GM23338 (cell line): Measurements from ENCODE around the gene FSIP1. TPM values are rescaled to one million over a fixed set of nuclear protein-coding genes. Genes with fewer than 3 reads are reported as not detected.

ENCODE experiments used
- ATAC-seq: fragments of 200-7000 bp; cut with Tn5 transposase; 3 replicates; pipeline ENCODE4 v1.9.1; 2020
- DNase-seq: peaks from one replicate; pipeline ENCODE4 v3.0.0-alpha.2; 2015; ENCODE audit warnings: low spot score
- H2AFZ ChIP-seq: fragments of 200-600 bp; sonication (generic); 2 replicates; pipeline ENCODE4 v1.8.0; 2016; ENCODE audit warnings: antibody characterized with exemption, mild to moderate bottlenecking, moderate library complexity
- H3F3A ChIP-seq: fragments of 200-600 bp; sonication (generic); replicated peaks from 2 replicates; pipeline ENCODE4 v1.8.0; 2017; ENCODE audit warnings: antibody characterized with exemption, mixed run types, low read depth
- H3K27ac ChIP-seq: fragments of 200-600 bp; sonication (generic); 2 replicates; pipeline ENCODE4 v1.6.1; 2016; ENCODE audit warnings: low read depth
- H3K27me3 ChIP-seq: fragments of 200-600 bp; sonication (generic); 2 replicates; pipeline ENCODE4 v1.8.0; 2016; ENCODE audit warnings: mild to moderate bottlenecking, mixed run types, moderate library complexity; ENCODE audit not compliant: insufficient read depth
- H3K36me3 ChIP-seq: fragments of 200-600 bp; sonication (generic); 2 replicates; pipeline ENCODE4 v1.8.0; 2016; ENCODE audit warnings: mild to moderate bottlenecking; ENCODE audit not compliant: insufficient read depth
- H3K4me1 ChIP-seq: fragments of 200-600 bp; sonication (generic); 2 replicates; pipeline ENCODE4 v1.8.0; 2016; ENCODE audit warnings: mild to moderate bottlenecking, moderate library complexity; ENCODE audit not compliant: insufficient read depth
- H3K4me2 ChIP-seq: fragments of 200-600 bp; sonication (generic); 2 replicates; pipeline ENCODE4 v1.7.1; 2017; ENCODE audit warnings: mixed run types
- H3K4me3 ChIP-seq: fragments of 200-600 bp; sonication (generic); 2 replicates; pipeline ENCODE4 v1.6.1; 2016; ENCODE audit warnings: mixed run types
- H3K79me2 ChIP-seq: fragments of 200-600 bp; sonication (generic); replicated peaks from 2 replicates; pipeline ENCODE4 v1.8.0; 2017; ENCODE audit warnings: mild to moderate bottlenecking; ENCODE audit not compliant: insufficient read depth
- H3K9me2 ChIP-seq: fragments of 200-600 bp; sonication (generic); 2 replicates; pipeline ENCODE4 v1.8.0; 2017; ENCODE audit not compliant: insufficient read depth
- H4K20me1 ChIP-seq: fragments of 200-600 bp; sonication (generic); replicated peaks from 2 replicates; pipeline ENCODE4 v1.8.0; 2017; ENCODE audit warnings: mild to moderate bottlenecking; ENCODE audit not compliant: insufficient read depth
- H3K27ac Mint-ChIP-seq: 2 replicates; pipeline ENCODE4 v1.8.0; 2020; ENCODE audit warnings: inconsistent platforms, mild to moderate bottlenecking, moderate library complexity, mixed read lengths
- H3K27me3 Mint-ChIP-seq: 3 replicates; pipeline ENCODE4 v1.8.0; 2022; ENCODE audit warnings: low read depth, mild to moderate bottlenecking, moderate library complexity, mixed read lengths, inconsistent platforms; ENCODE audit not compliant: insufficient read depth, poor library complexity
- H3K36me3 Mint-ChIP-seq: 3 replicates; pipeline ENCODE4 v1.8.0; 2021; ENCODE audit warnings: low read depth, mild to moderate bottlenecking, inconsistent platforms, moderate library complexity, mixed read lengths
- H3K4me1 Mint-ChIP-seq: 3 replicates; pipeline ENCODE4 v1.8.0; 2020; ENCODE audit warnings: mild to moderate bottlenecking, inconsistent platforms, mixed read lengths
- H3K4me3 Mint-ChIP-seq: 3 replicates; pipeline ENCODE4 v1.8.0; 2021; ENCODE audit warnings: moderate library complexity, mild to moderate bottlenecking, inconsistent platforms, mixed read lengths
- H3K9me3 Mint-ChIP-seq: 3 replicates; pipeline ENCODE4 v1.8.0; 2020; ENCODE audit warnings: moderate library complexity, mild to moderate bottlenecking, inconsistent platforms, mixed read lengths
- ETS1 ChIP-seq: IDR thresholded peaks from 2 replicates; pipeline ENCODE4 v1.6.1; 2016; ENCODE audit warnings: antibody characterized with exemption
- EZH2phosphoT487 ChIP-seq: fragments of 200-600 bp; sonication (generic); IDR thresholded peaks from one replicate; pipeline ENCODE4 v1.8.1; 2018; ENCODE audit warnings: antibody characterized with exemption; ENCODE audit not compliant: unreplicated experiment
- POLR2AphosphoS5 ChIP-seq: IDR thresholded peaks from 2 replicates; pipeline ENCODE4 v1.6.1; 2016; ENCODE audit warnings: antibody characterized with exemption, low read depth
- REST ChIP-seq: IDR thresholded peaks from one replicate; pipeline ENCODE4 v1.6.1; 2018; ENCODE audit warnings: antibody characterized with exemption; ENCODE audit not compliant: unreplicated experiment
- ZNF114 ChIP-seq: fragments of 250-450 bp; sonication (Bioruptor Pico); IDR thresholded peaks from 2 replicates; pipeline ENCODE4 v1.5.0; 2020; ENCODE audit warnings: mild to moderate bottlenecking, moderate library complexity
- polyA plus RNA-seq: library from polyadenylated mRNA; unstranded; fragments of >200 nt; fragmentation: Nextera tagmentation; extraction: Ambion mirVana; gene quantifications from 2 replicates; pipeline ENCODE4 v1.2.1, GENCODE V29; 2016
- total RNA-seq: library from RNA; depleted of rRNA; stranded (reverse); fragments of >200 nt; shearing (Covaris generic); gene quantifications from 2 replicates; pipeline ENCODE4 v1.2.3, GENCODE V29; 2014

FSIP1 gene
- total and polyA plus RNA-seq, 2 experiments from 2014 or later, result 0.92 to 2.1 TPM

- TF ChIP-seq ZNF114 (CRISPR knock-in tag), result no peak
Measured at GRCh38 chr15:39596358-39597051, 186.1 kb downstream of the FSIP1 start (continued).

GRCh38 chr15:39595338-39596221 is 187.1 kb downstream of the FSIP1 start:
- H3K27me3 Mint-ChIP-seq, result no peaks in the 10 kb centered on the region
- H2AFZ ChIP-seq, result no peak overlapping the region
- H3K4me3 ChIP-seq, result no peak overlapping the region
- no peaks in the 10 kb centered on the region for H3F3A ChIP-seq
- peaks cover 60% of the 10 kb centered on the region for H3K36me3 ChIP-seq
- peaks cover 11% of the 10 kb centered on the region; the same call in 2 of the 3 replicates for H3K4me1 Mint-ChIP-seq
- TF ChIP-seq REST (no peak), EZH2phosphoT487 (no peak), ZNF114 (CRISPR knock-in tag) (no peak)
- H4K20me1 ChIP-seq, result no peaks in the 10 kb centered on the region
- no peaks in the 10 kb centered on the region for H3K9me3 Mint-ChIP-seq
- H3K27ac Mint-ChIP-seq, result no peak overlapping the region
- H3K36me3 Mint-ChIP-seq, result peaks cover 56% of the 10 kb centered on the region
- H3K27ac ChIP-seq, result peak overlapping the region; percentile 12; the same call in 1 of the 2 replicates
- no peaks in the 10 kb centered on the region for H3K9me2 ChIP-seq
- no peak for ATAC-seq
- no peak overlapping the region for H3K4me2 ChIP-seq
- H3K4me1 ChIP-seq, result no peaks in the 10 kb centered on the region
- no peaks in the 10 kb centered on the region for H3K79me2 ChIP-seq
- H3K4me3 Mint-ChIP-seq, result no peak overlapping the region
- no peaks in the 10 kb centered on the region for H3K27me3 ChIP-seq
- no peak for DNase-seq

GRCh38 chr15:39594446-39595337 is 187.9 kb downstream of the FSIP1 start:
- H2AFZ ChIP-seq, result no peak overlapping the region
- H3K9me2 ChIP-seq, result no peaks in the 10 kb centered on the region
- ATAC-seq, result no peak
- H3K79me2 ChIP-seq, result no peaks in the 10 kb centered on the region
- no peaks in the 10 kb centered on the region for H4K20me1 ChIP-seq
- Mint-ChIP-seq H3K4me1 (peaks cover 11% of the 10 kb centered on the region; the same call in 2 of the 3 replicates), H3K27me3 (no peaks in the 10 kb centered on the region), H3K4me3 (no peak overlapping the region), H3K36me3 (peaks cover 65% of the 10 kb centered on the region), H3K27ac (no peak overlapping the region), H3K9me3 (no peaks in the 10 kb centered on the region)
- H3K27ac ChIP-seq, result no peak overlapping the region
- no peak overlapping the region for H3K4me2 ChIP-seq
- no peak for DNase-seq
- no peaks in the 10 kb centered on the region for H3K27me3 ChIP-seq
- H3K4me3 ChIP-seq, result no peak overlapping the region
- no peaks in the 10 kb centered on the region for H3K4me1 ChIP-seq
- no peaks in the 10 kb centered on the region for H3F3A ChIP-seq
- H3K36me3 ChIP-seq, result peaks cover 69% of the 10 kb centered on the region
- TF ChIP-seq ETS1 (no peak), POLR2AphosphoS5 (no peak)
